Hepatocyte (in vitro differentiated cells): Measurements from ENCODE around the gene SUCLG2. TPM values are rescaled to one million over a fixed set of nuclear protein-coding genes. Genes with fewer than 3 reads are reported as not detected.

Experiments used
- DNase-seq: peaks from one replicate; pipeline ENCODE4 v3.0.0-alpha.2; 2016; ENCODE audit warnings: low spot score
- H2AFZ ChIP-seq: fragments of 200-600 bp; sonication (generic); 2 replicates; pipeline ENCODE4 v1.6.0; 2016; ENCODE audit warnings: antibody characterized with exemption, mild to moderate bottlenecking
- H3K27ac ChIP-seq: fragments of 200-600 bp; sonication (generic); 2 replicates; pipeline ENCODE4 v1.5.1; 2016; ENCODE audit warnings: mild to moderate bottlenecking
- H3K27me3 ChIP-seq: fragments of 200-600 bp; sonication (generic); 2 replicates; pipeline ENCODE4 v1.6.1; 2016
- H3K36me3 ChIP-seq: fragments of 200-600 bp; sonication (generic); replicated peaks from 2 replicates; pipeline ENCODE4 v1.5.1; 2016; ENCODE audit warnings: low read depth; ENCODE audit not compliant: insufficient read depth
- H3K4me1 ChIP-seq: fragments of 200-600 bp; sonication (generic); 2 replicates; pipeline ENCODE4 v1.5.1; 2016; ENCODE audit warnings: mild to moderate bottlenecking, moderate library complexity; ENCODE audit not compliant: insufficient read depth
- H3K4me2 ChIP-seq: fragments of 200-600 bp; sonication (generic); 2 replicates; pipeline ENCODE4 v1.6.0; 2016
- H3K4me3 ChIP-seq: fragments of 200-600 bp; sonication (generic); 2 replicates; pipeline ENCODE4 v1.5.1; 2016; ENCODE audit warnings: mild to moderate bottlenecking
- H3K79me2 ChIP-seq: fragments of 200-600 bp; sonication (generic); 2 replicates; pipeline ENCODE4 v1.6.0; 2017; ENCODE audit warnings: mild to moderate bottlenecking
- H3K9me2 ChIP-seq: fragments of 200-600 bp; sonication (generic); replicated peaks from 2 replicates; pipeline ENCODE4 v1.6.0; 2017; ENCODE audit warnings: mild to moderate bottlenecking; ENCODE audit not compliant: insufficient read depth
- H3K9me3 ChIP-seq: fragments of 200-600 bp; sonication (generic); 2 replicates; pipeline ENCODE4 v1.5.1; 2016; ENCODE audit warnings: low read depth, mild to moderate bottlenecking
- H4K20me1 ChIP-seq: fragments of 200-600 bp; sonication (generic); 2 replicates; pipeline ENCODE4 v1.6.0; 2016; ENCODE audit warnings: mild to moderate bottlenecking; ENCODE audit not compliant: insufficient read depth, poor library complexity, severe bottlenecking
- CTCF ChIP-seq: fragments of 200-600 bp; sonication (generic); IDR thresholded peaks from 2 replicates; pipeline ENCODE4 v1.5.1; 2016; ENCODE audit warnings: antibody characterized with exemption, mild to moderate bottlenecking; ENCODE audit not compliant: poor library complexity
- EZH2 ChIP-seq: fragments of 200-600 bp; sonication (generic); IDR thresholded peaks from 2 replicates; pipeline ENCODE4 v1.6.1; 2016; ENCODE audit warnings: antibody characterized with exemption, mild to moderate bottlenecking, borderline replicate concordance
- EZH2phosphoT487 ChIP-seq: fragments of 200-600 bp; sonication (generic); IDR thresholded peaks from one replicate; pipeline ENCODE4 v1.6.1; 2018; ENCODE audit warnings: antibody characterized with exemption, mild to moderate bottlenecking, low read depth, moderate library complexity; ENCODE audit not compliant: unreplicated experiment, severe bottlenecking
- WGBS: methylation state at CpG from one replicate; pipeline ENCODE4 v1.1.6; 2016; ENCODE audit warnings: low lambda C conversion rate; ENCODE audit errors: missing lambda C conversion rate; 5-methylcytosine and 5-hydroxymethylcytosine counted together
- polyA plus RNA-seq: library from polyadenylated mRNA; unstranded; fragments of >200 nt; fragmentation: Nextera tagmentation; extraction: Ambion mirVana; gene quantifications from 2 replicates; pipeline ENCODE4 v1.2.1, GENCODE V29; 2016
- total RNA-seq: library from RNA; depleted of rRNA; stranded (reverse); fragments of >200 nt; gene quantifications from 2 replicates; pipeline ENCODE4 v1.2.3, GENCODE V29; 2014

SUCLG2 gene
- total and polyA plus RNA-seq, 2 experiments from 2014 or later = 58.0 to 94.2 TPM

GRCh38 chr3:67460841-67461510 lies 193.4 kb downstream of the SUCLG2 start:
- H3K9me3 ChIP-seq = no peaks in the 10 kb centered on the region
- H3K4me2 ChIP-seq = no peak overlapping the region
- H3K79me2 ChIP-seq = no peaks in the 10 kb centered on the region
- no peaks in the 10 kb centered on the region for H3K36me3 ChIP-seq
- WGBS = 75% methylated on average over 8 of the region's 8 CpGs
- no peaks in the 10 kb centered on the region for H3K4me1 ChIP-seq
- H3K27ac ChIP-seq = no peak overlapping the region
- no peak overlapping the region for H2AFZ ChIP-seq
- no peak for DNase-seq
- no peaks in the 10 kb centered on the region for H3K27me3 ChIP-seq
- TF ChIP-seq EZH2phosphoT487 = no peak
- no peak for TF ChIP-seq EZH2
- TF ChIP-seq CTCF = no peak
- no peak overlapping the region for H3K4me3 ChIP-seq
- H3K9me2 ChIP-seq = no peaks in the 10 kb centered on the region
- no peaks in the 10 kb centered on the region for H4K20me1 ChIP-seq

GRCh38 chr3:67459796-67460195 lies 194.6 kb downstream of the SUCLG2 start:
- no peak for TF ChIP-seq EZH2
- no peak for TF ChIP-seq CTCF
- TF ChIP-seq EZH2phosphoT487 = no peak
- Histone ChIP-seq H3K9me2 (no peaks in the 10 kb centered on the region), H3K36me3 (no peaks in the 10 kb centered on the region), H3K9me3 (no peaks in the 10 kb centered on the region), H3K27me3 (no peaks in the 10 kb centered on the region), H3K4me3 (no peak overlapping the region), H4K20me1 (no peaks in the 10 kb centered on the region), H3K4me1 (no peaks in the 10 kb centered on the region), H2AFZ (no peak overlapping the region), H3K79me2 (no peaks in the 10 kb centered on the region), H3K4me2 (no peak overlapping the region), H3K27ac (no peak overlapping the region)
- WGBS = 84% methylated on average over 2 of the region's 2 CpGs
- DNase-seq = no peak

GRCh38 chr3:67458896-67459530 lies 195.4 kb downstream of the SUCLG2 start:
- no peak overlapping the region for H3K4me3 ChIP-seq
- H3K4me2 ChIP-seq = no peak overlapping the region
- H3K27me3 ChIP-seq = no peaks in the 10 kb centered on the region
- DNase-seq = no peak
- no peaks in the 10 kb centered on the region for H3K79me2 ChIP-seq
- no peaks in the 10 kb centered on the region for H3K9me2 ChIP-seq
- H3K4me1 ChIP-seq = no peaks in the 10 kb centered on the region
- no peak overlapping the region for H2AFZ ChIP-seq
- no peaks in the 10 kb centered on the region for H4K20me1 ChIP-seq
- WGBS = 94% methylated on average over 4 of the region's 4 CpGs
- TF ChIP-seq CTCF (no peak), EZH2phosphoT487 (no peak), EZH2 (no peak)
- H3K27ac ChIP-seq = no peak overlapping the region
- no peaks in the 10 kb centered on the region for H3K9me3 ChIP-seq
- H3K36me3 ChIP-seq = no peaks in the 10 kb centered on the region
